Spinal cord (tissue), 10 donors: ENCODE results near the gene NCAM1. TPM values are rescaled to one million over a fixed set of nuclear protein-coding genes. Genes with fewer than 3 reads are reported as not detected.

Source experiments
- DNase-seq, 6 donors: peaks; one replicate each; pipeline versions ENCODE4 v3.0.0 to v3.0.0-alpha.2; 2013 to 2015; ENCODE audit warnings: low spot score in 6 of 6, low read depth in 4 of 6
- H3K27ac ChIP-seq: one replicate; pipeline ENCODE4 v1.5.1; 2013; ENCODE audit warnings: low read depth, low read length, control low read depth
- H3K27me3 ChIP-seq: one replicate; pipeline ENCODE4 v1.6.1; 2013; ENCODE audit warnings: low read length; ENCODE audit not compliant: control insufficient read depth, insufficient read depth
- H3K36me3 ChIP-seq: one replicate; pipeline ENCODE4 v1.6.1; 2013; ENCODE audit warnings: low read length; ENCODE audit not compliant: control insufficient read depth, insufficient read depth
- H3K4me1 ChIP-seq: one replicate; pipeline ENCODE4 v1.6.1; 2013; ENCODE audit warnings: low read length; ENCODE audit not compliant: control insufficient read depth, insufficient read depth
- H3K4me3 ChIP-seq: one replicate; pipeline ENCODE4 v1.5.1; 2013; ENCODE audit warnings: low read depth, low read length, control low read depth
- H3K9me3 ChIP-seq: one replicate; pipeline ENCODE4 v1.6.1; 2013; ENCODE audit warnings: low read length; ENCODE audit not compliant: control insufficient read depth, insufficient read depth
- WGBS: methylation state at CpG from one replicate; pipeline ENCODE4 v1.1.5; 2013; ENCODE audit warnings: missing lambda C conversion rate; ENCODE audit not compliant: insufficient coverage; 5-methylcytosine and 5-hydroxymethylcytosine counted together
- polyA plus RNA-seq, 2 donors: library from polyadenylated mRNA; unstranded; fragments of 120-200 nt; gene quantifications; one replicate each; pipeline ENCODE4 v1.2.1, GENCODE V29; 2013; ENCODE audit not compliant: insufficient read length in 2 of 2
- total RNA-seq, 2 donors: library from RNA; depleted of rRNA in 1 of 2; stranded (reverse); fragments of 120-200 nt in 1 of 2; fragments of >200 nt in 1 of 2; gene quantifications; one replicate each; pipeline versions ENCODE4 v1.2.3 to v1.2.4, GENCODE V29; 2013 to 2014
- donor health status: healthy.

The NCAM1 gene
- total and polyA plus RNA-seq, 4 donors = 205 to 523 (median 383) TPM

- Histone ChIP-seq H3K9me3 (no peaks in the 10 kb centered on the region), H3K36me3 (no peaks in the 10 kb centered on the region), H3K27ac (no peak overlapping the region), H3K27me3 (no peaks in the 10 kb centered on the region), H3K4me3 (no peak overlapping the region), H3K4me1 (peaks cover 6% of the 10 kb centered on the region)
- DNase-seq = peak in 2 of 6 donors; percentile 48 to 61
- WGBS = 6% methylated on average over 3 of the region's 4 CpGs
Measured at GRCh38 chr11:112965656-112966055, 4.4 kb downstream of the NCAM1 start.

DNA sequence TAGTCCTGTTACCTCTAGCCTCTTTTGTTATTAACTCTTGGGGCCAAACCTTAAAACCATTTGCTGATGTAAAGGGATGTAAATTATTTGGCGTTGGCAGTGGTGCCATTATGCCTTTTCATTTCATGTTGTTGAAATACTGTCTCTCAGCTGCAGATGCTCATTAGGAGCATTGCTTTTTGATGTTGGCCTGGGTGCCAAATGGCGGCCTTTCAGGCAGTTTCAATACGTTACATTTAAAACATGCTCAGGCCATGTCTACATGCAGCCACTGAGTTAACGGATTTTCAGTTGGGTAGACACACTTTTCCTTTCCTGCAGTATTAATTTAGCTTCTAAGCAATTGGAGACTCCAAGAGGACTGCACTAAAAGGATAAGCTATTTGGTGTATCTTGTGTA lies 5.3 kb downstream of the NCAM1 start:
- Histone ChIP-seq H3K4me1 (peaks cover 3% of the 10 kb centered on the region), H3K27ac (no peak overlapping the region), H3K36me3 (no peaks in the 10 kb centered on the region), H3K4me3 (no peak overlapping the region), H3K9me3 (no peaks in the 10 kb centered on the region), H3K27me3 (no peaks in the 10 kb centered on the region)
- DNase-seq = peak in 2 of 6 donors; percentile 49 to 65
- WGBS = 25% methylated on average over 3 of the region's 4 CpGs

- no peaks in the 10 kb centered on the region for H3K27me3 ChIP-seq
- H3K27ac ChIP-seq = no peak overlapping the region
- H3K36me3 ChIP-seq = no peaks in the 10 kb centered on the region
- DNase-seq = no peak
- WGBS = no CpG with 5 or more reads among the region's 3 CpGs
- no peaks in the 10 kb centered on the region for H3K9me3 ChIP-seq
- H3K4me3 ChIP-seq = no peak overlapping the region
- peaks cover 3% of the 10 kb centered on the region for H3K4me1 ChIP-seq
Measured at GRCh38 chr11:112967082-112967481, 5.9 kb downstream of the NCAM1 start.

DNA sequence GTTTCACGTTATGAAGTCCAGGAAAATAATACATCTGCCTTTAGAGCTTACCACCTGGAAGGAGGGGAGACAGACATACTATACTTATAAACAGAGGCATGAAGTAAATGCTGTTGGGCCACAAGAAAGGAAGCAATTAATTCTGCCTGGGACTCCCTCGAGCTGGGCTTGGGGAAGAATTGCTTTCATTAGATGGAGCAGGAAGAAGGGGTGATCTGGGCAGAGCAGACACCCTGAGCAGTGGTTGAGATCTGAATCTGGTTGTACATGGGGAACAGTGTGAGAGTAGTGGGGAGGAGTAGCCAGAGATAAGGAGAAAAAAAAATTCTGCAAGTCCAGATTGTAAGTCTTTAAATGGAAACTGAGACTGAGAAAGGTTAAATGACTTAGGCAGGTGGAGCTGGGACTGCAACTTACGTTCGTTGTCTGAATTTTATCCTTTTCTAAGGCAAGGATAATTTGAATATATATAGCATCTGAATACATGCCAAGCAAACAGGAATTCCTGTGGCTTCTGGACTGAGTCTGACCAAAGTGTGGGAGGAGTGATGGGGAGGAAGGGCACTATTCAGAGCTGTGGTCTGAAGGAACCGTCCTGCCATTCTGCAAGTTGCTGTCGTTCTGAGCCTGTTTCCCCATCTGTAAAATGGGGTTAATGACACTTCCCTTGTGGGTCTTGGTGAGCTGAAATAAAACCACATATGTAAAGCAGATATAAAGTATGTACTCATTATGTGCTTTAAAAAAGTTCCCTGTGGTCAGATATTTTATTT lies 7.9 kb downstream of the NCAM1 start:
- Histone ChIP-seq H3K4me3 (no peak overlapping the region), H3K27ac (no peak overlapping the region), H3K9me3 (no peaks in the 10 kb centered on the region), H3K36me3 (no peaks in the 10 kb centered on the region), H3K27me3 (no peaks in the 10 kb centered on the region), H3K4me1 (peaks cover 5% of the 10 kb centered on the region)
- 26% methylated on average over 2 of the region's 6 CpGs for WGBS
- DNase-seq = no peak

GRCh38 chr11:112971195-112971594 lies 10.0 kb downstream of the NCAM1 start:
- H3K27me3 ChIP-seq = no peaks in the 10 kb centered on the region
- no peak overlapping the region for H3K4me3 ChIP-seq
- H3K27ac ChIP-seq = no peak overlapping the region
- no peaks in the 10 kb centered on the region for H3K36me3 ChIP-seq
- 79% methylated on average over 2 of the region's 4 CpGs for WGBS
- no peaks in the 10 kb centered on the region for H3K9me3 ChIP-seq
- peaks cover 2% of the 10 kb centered on the region for H3K4me1 ChIP-seq
- no peak for DNase-seq

GRCh38 chr11:112971827-112972226 lies 10.6 kb downstream of the NCAM1 start:
- Histone ChIP-seq H3K9me3 (no peaks in the 10 kb centered on the region), H3K4me1 (peaks cover 2% of the 10 kb centered on the region), H3K27me3 (no peaks in the 10 kb centered on the region), H3K36me3 (no peaks in the 10 kb centered on the region), H3K27ac (no peak overlapping the region), H3K4me3 (no peak overlapping the region)
- 76% methylated on average over 3 of the region's 3 CpGs for WGBS
- no peak for DNase-seq

- WGBS = 60% methylated on average over 4 of the region's 5 CpGs
- Histone ChIP-seq H3K4me1 (peaks cover 2% of the 10 kb centered on the region), H3K27me3 (no peaks in the 10 kb centered on the region), H3K9me3 (no peaks in the 10 kb centered on the region), H3K4me3 (no peak overlapping the region), H3K36me3 (no peaks in the 10 kb centered on the region), H3K27ac (no peak overlapping the region)
- DNase-seq = no peak
Measured at GRCh38 chr11:112972399-112973145, 11.4 kb downstream of the NCAM1 start.

DNA sequence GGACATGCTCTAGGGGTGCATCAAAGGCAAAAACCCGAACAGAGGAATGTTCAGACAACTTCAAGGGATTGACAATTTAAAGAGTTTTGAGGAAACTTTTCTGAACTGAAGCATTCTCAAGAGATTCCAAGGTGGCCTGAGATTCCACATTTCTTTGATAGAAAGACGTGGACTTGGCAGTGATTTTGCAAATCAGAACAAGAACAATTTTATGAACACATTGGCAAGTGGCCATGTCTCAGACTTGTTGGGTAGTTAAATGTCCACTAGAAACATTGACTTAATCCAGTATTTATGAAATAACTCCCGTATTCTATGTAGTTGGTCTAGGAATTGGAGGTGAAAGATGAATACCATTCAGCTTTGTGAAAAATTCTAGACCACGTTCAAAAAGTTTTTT lies 13.8 kb downstream of the NCAM1 start:
- Histone ChIP-seq H3K9me3 (no peaks in the 10 kb centered on the region), H3K27me3 (no peaks in the 10 kb centered on the region), H3K4me1 (peaks cover 2% of the 10 kb centered on the region), H3K27ac (no peak overlapping the region), H3K4me3 (no peak overlapping the region), H3K36me3 (no peaks in the 10 kb centered on the region)
- WGBS = 60% methylated on average over 1 of the region's 4 CpGs
- DNase-seq = no peak

DNA sequence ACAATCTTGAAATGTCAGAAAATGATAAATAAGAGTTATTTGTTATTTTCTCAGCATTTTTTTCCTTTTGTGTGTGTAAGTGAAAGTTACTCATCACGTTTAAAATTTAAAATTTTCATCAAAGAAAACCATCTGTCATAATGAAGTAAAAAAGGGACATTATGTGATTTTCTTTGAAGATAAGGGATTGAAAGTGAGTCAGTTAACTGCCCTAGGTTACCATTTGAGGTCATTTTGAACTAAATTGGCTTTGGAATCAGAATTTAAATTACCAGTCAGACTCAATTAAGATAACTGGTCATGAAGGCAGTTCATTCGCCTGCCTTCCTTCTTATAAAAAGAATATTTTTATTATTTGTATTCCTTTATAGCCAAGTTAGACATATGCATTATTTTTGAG lies 14.3 kb downstream of the NCAM1 start:
- Histone ChIP-seq H3K4me1 (peaks cover 2% of the 10 kb centered on the region), H3K27ac (no peak overlapping the region), H3K4me3 (no peak overlapping the region), H3K36me3 (no peaks in the 10 kb centered on the region), H3K27me3 (no peaks in the 10 kb centered on the region), H3K9me3 (no peaks in the 10 kb centered on the region)
- WGBS = no CpG with 5 or more reads among the region's 2 CpGs
- DNase-seq = no peak

DNA sequence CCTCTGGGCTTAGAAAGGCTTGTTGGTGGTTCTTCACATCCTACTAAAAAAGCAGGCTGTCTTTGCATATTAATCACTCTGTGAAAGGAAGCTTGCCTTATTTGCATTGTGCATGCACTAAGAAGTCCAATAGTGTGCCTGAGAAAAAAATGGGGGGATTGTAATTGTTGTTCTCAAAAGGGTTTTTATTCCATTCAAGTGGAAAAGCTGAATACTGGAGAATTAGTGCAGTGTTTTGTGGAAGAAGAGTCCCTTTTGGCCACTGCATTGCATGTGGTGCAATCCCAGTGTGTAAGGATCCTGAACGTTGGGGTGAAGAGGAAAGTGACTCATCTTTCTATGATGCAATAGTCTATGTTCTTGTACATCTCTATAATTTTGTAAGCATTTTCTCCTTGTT lies 16.5 kb downstream of the NCAM1 start:
- peak in 5 of 6 donors; percentile 28 to 88 (median 60) for DNase-seq
- Histone ChIP-seq H3K4me3 (no peak overlapping the region), H3K4me1 (peaks cover under 1% of the 10 kb centered on the region), H3K27ac (peak overlapping the region; percentile 54), H3K36me3 (no peaks in the 10 kb centered on the region), H3K27me3 (no peaks in the 10 kb centered on the region), H3K9me3 (no peaks in the 10 kb centered on the region)
- no CpG with 5 or more reads among the region's 1 CpG for WGBS
